Right lung (tissue), 5 donors: ENCODE results near the gene RNF215. TPM values are rescaled to one million over a fixed set of nuclear protein-coding genes. Genes with fewer than 3 reads are reported as not detected.
"Not testable (repeated sequence)": the region's sequence is repeated elsewhere in the genome, so short reads cannot be mapped to it uniquely, and the experiment has no call there.

Experiments
- DNase-seq, 2 donors: peaks; one replicate each; pipeline ENCODE4 v3.0.0-alpha.2; 2013
- polyA plus RNA-seq, 5 donors: library from polyadenylated mRNA; unstranded; fragments of 120-200 nt; gene quantifications; one replicate each; pipeline versions ENCODE4 v1.2.1 to v1.2.3, GENCODE V29; 2013; ENCODE audit warnings: inconsistent platforms in 1 of 5, low replicate concordance in 1 of 5; ENCODE audit not compliant: insufficient read length in 5 of 5, insufficient read depth in 1 of 5

RNF215 gene
- polyA plus RNA-seq, 5 donors = 18.3 to 27.8 (median 22.7) TPM

- DNase-seq = peak in 1 of 2 donors; percentile 29
Measured at GRCh38 chr22:30422481-30423300, 35.5 kb upstream of the RNF215 start.

GRCh38 chr22:30421695-30422480 lies 34.7 kb upstream of the RNF215 start:
- no peak for DNase-seq

GRCh38 chr22:30420347-30421125 lies 33.3 kb upstream of the RNF215 start:
- DNase-seq = no peak

- DNase-seq = no peak
Measured at GRCh38 chr22:30416837-30417236, 29.6 kb upstream of the RNF215 start.

- DNase-seq = no peak
Measured at GRCh38 chr22:30416403-30416802, 29.2 kb upstream of the RNF215 start.

GRCh38 chr22:30414525-30415047 lies 27.4 kb upstream of the RNF215 start:
- no peak for DNase-seq

GRCh38 chr22:30413745-30414524 lies 26.7 kb upstream of the RNF215 start:
- DNase-seq = no peak

GRCh38 chr22:30413001-30413400 lies 25.8 kb upstream of the RNF215 start:
- DNase-seq = no peak

- DNase-seq = no peak
Measured at GRCh38 chr22:30411780-30412179, 24.6 kb upstream of the RNF215 start.

GRCh38 chr22:30408388-30409102 lies 21.3 kb upstream of the RNF215 start:
- DNase-seq = no peak

GRCh38 chr22:30406400-30406799 lies 19.2 kb upstream of the RNF215 start:
- no peak for DNase-seq

- no peak for DNase-seq
Measured at GRCh38 chr22:30405731-30406130, 18.5 kb upstream of the RNF215 start.

- no peak for DNase-seq
Measured at GRCh38 chr22:30404307-30404706, 17.1 kb upstream of the RNF215 start.

- DNase-seq = not testable (repeated sequence)
Measured at GRCh38 chr22:30402766-30403104, 15.5 kb upstream of the RNF215 start.

GRCh38 chr22:30402028-30402765 lies 15.0 kb upstream of the RNF215 start:
- no peak for DNase-seq

- DNase-seq = not testable (repeated sequence)
Measured at GRCh38 chr22:30401024-30401423, 13.8 kb upstream of the RNF215 start.

- DNase-seq = no peak
Measured at GRCh38 chr22:30400159-30400558, 12.9 kb upstream of the RNF215 start.

GRCh38 chr22:30399718-30400117 lies 12.5 kb upstream of the RNF215 start:
- no peak for DNase-seq
